GM18498 (cell line): ENCODE results near the gene DAZL.

ENCODE experiments used
- ATAC-seq: cut with Tn5 transposase; IDR thresholded peaks from one replicate; pipeline ENCODE4 v1.9.1; 2021; ENCODE audit warnings: mild to moderate bottlenecking, moderate library complexity; ENCODE audit not compliant: unreplicated experiment

DAZL gene

DNA sequence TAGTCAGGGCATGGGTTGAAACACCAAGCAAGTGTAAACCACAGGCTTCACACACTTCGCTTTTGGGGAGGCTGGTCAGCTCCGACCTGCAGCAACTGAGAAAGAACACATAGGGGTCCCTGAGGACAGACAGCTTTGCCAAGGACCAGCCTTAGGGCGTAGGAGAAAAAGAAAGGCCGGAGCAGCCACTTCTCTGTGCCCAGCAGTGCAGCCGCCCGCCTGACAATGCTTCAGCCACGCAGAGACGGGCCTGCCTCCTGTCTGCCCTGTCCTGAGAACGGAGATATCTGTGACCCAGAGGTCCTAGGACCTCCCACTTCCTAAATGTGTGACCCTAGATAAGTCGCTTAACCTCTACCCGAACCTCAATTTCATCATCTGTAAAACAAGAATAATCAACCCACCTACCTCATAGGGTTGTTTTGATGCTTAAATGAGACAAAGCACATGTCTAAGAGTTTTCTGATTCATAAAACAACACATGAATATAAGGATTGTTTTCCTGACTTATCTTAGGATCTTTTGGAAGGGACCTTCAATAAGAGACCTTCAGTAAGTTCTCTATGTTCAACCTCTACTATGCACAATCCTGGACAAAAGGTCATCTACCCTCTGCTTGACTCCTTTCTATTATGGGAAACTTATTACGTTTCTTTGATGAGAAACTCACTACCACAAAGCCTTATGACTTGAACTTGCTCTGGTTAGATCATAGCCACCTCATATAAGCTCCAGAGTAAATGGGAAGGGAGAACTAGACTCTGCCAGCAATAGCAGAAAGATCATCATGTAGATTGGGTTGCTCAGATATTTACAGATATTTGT lies 58.8 kb downstream of the DAZL start:
- no peak for ATAC-seq

DNA sequence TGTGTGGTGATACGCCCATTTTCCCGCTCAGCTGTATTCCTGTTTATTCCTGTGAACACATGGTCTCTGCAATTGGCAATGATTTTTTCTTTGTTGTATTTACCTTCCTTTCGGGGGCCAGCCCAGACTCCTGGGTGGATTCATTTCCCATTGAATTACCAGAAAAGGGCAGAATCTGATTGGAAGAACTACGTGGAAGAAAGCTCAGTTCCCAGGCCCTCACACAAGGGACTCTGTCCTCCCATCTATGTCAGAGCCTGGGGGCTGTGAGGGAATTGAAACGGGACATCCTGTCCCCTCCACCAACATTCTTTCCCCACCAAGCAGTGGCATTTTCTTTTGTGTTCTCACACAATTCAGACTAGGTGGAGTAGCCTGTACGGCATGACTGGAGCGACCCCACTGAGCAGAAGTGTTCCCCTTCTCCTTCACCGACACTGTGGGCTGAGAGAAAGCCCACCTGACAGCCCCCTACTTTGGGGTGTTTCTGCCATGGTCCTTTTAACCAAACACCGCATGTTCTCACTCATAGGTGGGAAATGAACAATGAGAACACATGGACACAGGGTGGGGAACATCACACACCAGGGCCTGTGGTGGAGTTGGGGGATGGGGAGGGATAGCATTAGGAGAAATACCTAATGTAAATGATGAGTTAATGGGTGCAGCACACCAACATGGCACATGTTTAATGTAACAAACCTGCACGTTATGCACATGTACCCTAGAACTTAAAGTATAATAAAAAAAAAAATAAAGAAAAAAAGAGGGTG lies 59.6 kb downstream of the DAZL start:
- ATAC-seq: no peak

DNA sequence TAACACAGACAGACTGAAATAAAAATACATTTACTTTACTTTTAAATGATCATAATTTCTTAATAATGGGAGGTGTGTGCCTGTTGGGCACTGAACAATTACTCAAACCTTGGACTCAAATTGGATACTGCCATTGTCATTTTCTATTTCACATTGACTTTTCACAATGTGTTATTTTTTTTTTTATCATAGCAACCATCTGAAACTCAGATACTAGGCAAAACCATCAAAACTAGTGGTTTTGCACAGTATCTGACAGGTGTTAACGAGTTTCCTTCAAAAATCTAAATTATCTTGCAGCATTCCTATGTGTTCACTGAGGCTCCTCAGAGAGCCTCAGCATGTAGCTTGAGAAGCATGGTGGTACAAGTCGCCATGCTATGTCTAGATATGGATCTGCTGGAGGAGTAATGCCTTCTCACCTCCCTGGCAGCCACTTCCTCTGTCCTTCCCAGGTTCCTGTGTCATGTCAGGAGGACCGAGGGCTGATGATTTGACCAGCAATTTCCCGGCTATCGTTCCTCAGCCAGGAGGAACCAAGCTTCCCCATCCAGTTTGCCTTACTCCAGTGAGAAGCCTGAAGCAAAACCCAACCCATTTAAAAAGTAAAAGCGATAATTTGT lies 61.9 kb downstream of the DAZL start:
- no peak for ATAC-seq

DNA sequence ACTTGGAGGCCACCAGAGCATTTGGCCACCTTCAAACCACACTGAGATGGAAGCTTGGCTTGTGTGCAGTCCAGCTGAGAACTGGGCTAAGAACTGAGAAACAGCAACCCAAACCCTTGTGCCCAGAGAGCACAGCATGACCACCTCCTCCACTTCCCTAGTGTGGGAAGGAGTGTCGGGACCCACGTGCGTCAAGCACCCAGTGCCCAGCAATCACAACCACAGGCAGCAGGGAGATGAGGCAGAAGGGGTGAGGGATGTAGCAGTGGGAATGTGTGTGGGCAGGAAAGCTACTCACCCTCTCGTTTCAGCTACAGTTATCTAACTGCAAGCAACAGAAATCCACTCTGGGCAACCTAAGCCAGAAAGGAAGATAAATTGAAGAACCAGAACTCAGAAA lies 66.7 kb downstream of the DAZL start:
- ATAC-seq: no peak

- ATAC-seq: no peak
Observed at GRCh38 chr3:16536996-16537395, 68.2 kb downstream of the DAZL start.
